HG02623 (cell line): Measurements from ENCODE around the gene ZMYM4.
"Not testable (repeated sequence)": the region's sequence is repeated elsewhere in the genome, so short reads cannot be mapped to it uniquely, and the experiment has no call there.

ENCODE experiments used
- ATAC-seq: cut with Tn5 transposase; IDR thresholded peaks from one replicate; pipeline ENCODE4 v1.9.1; 2021; ENCODE audit warnings: moderate library complexity; ENCODE audit not compliant: unreplicated experiment

Gene ZMYM4

DNA sequence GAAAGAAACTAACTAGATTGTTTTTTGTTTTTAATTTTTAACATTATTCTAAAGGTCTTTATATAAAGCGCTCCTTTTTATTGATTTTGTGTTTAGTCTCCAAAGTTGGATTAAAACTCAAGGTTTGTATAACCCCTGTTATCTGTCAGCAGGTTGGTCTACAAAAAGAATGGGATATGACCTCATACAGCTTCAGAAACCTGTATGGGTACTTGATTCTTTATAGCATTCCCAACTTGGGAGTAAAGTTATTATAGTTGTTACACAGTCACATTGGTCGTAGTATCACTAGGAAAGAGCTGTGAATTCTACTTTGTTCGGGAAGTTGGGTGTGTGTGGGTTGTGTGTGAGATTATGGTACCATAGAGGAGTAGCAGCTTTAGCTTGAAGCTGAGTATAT, 52.4 kb downstream of the ZMYM4 start:
- no peak for ATAC-seq

- no peak for ATAC-seq
These were observed 56.0 kb downstream of the ZMYM4 start for GRCh38 chr1:35324486-35324885.

DNA sequence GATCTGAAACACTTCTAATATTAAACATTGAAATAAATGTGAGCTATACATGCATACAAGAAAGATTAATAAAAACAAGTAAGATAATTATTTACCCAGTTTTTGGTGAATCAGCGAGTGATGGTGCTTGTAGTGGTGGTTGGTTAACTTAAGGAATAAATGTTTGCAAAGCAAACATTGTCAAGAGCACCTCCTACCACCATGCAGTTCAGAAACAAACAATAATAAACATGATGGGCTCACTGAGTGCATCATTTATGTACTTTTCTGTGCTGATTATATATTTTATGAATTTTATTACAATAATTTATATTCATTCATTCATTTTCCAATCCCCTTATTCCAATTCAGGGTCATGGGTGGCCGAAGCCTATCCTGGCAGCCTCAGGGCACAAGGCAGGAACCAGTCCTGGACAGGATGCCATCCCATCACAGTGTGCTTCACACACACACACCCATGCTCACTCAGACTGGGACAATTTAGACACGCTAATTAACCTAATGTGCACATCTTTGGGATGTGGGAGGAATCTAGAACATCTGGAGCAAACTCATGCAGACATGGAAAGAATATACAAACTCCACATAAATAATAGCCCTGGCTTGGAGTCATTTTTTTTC, 57.8 kb downstream of the ZMYM4 start:
- ATAC-seq: no peak

DNA sequence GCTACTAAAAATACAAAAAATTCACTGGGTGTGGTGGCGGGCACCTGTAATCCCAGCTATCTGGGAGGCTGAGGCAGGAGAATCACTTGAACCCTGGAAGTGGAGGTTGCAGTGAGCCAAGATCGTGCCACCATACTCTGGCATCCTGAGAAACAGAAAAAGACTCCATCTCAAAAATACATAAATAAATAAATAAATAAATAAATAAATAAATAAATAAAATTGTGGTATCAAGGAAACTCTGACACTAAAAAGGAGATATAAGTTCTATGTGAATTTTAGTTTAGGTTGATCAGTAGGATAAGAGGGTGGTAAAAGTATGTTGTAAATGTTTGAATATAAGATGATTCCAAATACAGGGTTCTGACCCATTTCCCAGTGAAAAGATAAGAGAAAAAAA, 63.1 kb downstream of the ZMYM4 start:
- not testable (repeated sequence) for ATAC-seq

GRCh38 chr1:35334485-35334884, 66.0 kb downstream of the ZMYM4 start:
- no peak for ATAC-seq

DNA sequence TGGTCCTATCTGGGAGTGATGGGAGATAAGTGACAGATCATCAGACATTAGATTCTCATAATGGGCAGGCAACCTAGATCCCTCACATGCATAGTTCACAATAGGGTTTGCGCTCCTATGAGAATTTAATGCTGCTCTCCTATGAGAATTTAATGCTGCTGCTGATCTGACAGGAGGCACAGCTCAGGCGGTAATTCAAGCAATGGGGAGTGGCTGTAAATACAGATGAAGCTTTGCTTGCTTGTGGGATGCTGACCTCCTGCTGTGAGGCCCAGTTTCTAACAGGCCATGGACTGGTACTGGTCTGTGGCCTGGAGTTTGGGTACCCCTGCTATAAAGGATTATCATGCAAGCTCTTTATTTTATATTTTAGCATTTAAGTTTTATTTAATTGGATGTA, 72.0 kb downstream of the ZMYM4 start:
- ATAC-seq: no peak

DNA sequence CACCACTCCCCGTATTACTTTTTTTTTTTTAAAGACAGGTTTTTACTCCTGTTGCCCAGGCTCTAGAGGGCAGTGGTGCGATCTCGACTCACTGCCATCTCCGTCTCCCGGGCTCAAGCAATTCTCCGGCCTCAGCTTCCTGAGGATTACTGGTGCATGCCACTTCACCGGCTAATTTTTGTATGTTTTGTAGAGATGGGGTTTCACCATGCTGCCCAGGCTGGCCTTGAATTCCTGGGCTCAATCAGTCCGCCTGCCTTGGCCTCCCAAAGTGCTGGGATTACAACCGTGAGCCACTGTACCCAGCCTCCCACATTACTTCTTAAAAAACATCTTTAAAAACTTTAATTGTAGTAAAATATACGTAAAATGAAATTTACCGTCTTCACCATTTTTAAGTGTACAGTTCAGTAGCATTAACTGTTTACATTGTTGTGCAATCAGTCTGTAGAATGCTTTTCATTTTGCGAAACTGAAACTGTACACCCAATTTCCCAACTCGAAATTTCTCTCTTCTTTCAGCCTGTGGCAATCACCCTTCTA, 77.0 kb downstream of the ZMYM4 start:
- no peak for ATAC-seq

DNA sequence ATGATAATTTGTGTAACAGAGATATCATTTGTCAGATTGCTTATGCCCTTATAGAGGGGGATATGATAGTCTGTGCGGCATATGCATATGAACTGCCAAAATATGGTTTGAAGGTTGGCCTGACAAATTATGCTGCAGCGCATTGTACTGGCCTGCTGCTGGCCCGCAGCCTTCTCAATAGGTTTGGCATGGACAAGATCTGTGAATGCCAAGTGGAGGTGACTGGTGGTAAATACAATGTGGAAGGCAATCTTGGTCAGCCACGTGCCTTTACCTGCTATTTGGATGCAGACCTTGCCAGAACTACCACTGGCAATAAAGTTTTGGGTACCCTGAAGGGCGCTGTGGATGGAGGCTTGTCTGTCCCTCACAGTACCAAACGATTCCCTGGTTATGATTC, 82.4 kb downstream of the ZMYM4 start:
- ATAC-seq: no peak

GRCh38 chr1:35359995-35360394, 91.5 kb downstream of the ZMYM4 start:
- no peak for ATAC-seq

- no peak for ATAC-seq
These were observed 93.1 kb downstream of the ZMYM4 start for GRCh38 chr1:35361638-35362037.

- ATAC-seq: no peak
These were observed 96.2 kb downstream of the ZMYM4 start for GRCh38 chr1:35364741-35365140.

GRCh38 chr1:35367914-35368313, 99.4 kb downstream of the ZMYM4 start:
- no peak for ATAC-seq

DNA sequence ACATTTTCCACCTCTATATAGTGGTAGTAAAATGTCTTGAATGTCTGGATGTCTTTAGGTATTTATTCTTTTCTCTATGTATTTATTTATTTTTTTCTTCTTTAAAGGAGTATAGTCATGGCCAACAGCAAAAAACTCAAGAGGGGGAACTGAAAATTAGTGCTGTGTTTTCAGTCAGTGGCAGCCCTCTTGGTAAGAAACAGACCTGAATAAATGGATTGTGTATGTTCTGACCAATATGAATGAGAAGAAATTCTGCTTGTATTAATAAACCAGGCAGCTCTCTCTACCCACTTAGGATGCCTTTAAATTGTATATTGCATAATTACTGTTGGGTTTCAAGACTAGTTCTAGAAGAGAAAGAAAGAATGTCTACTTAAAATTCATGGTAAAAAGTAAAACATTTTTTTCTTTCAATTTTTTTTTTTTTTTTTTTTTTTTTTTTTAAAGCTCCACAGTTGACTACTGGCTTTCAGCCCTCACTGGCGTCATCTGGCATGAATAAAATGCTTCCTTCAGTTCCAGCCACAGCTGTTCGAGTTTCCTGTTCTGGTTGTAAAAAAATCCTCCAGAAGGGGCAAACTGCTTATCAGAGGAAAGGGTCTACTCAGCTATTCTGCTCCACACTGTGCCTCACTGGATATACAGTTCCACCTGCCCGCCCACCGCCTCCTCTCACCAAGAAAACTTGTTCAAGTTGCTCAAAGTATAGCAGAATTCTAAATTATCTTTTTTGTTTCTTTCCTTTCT, 101.6 kb downstream of the ZMYM4 start:
- no peak for ATAC-seq

DNA sequence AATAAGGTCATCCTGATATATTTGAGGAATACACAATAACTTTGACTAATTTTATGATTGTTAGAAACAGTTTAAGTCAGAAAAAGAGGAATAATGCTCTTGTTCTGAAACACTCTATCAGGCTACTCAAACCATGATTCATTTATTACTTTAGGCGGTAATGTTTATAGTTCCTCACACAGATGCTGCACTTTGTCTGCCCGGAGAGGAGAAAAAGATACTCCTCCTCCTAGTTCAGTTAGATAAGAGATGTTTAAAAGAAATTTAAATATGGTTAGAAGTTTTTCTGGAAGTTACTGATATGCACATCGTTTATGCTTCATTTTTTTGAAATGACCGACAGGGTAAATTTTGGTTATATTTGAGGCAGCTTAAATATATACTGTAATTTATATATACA, 103.0 kb downstream of the ZMYM4 start:
- no peak for ATAC-seq

- ATAC-seq: no peak
These were observed 109.0 kb downstream of the ZMYM4 start for GRCh38 chr1:35377555-35377954.

DNA sequence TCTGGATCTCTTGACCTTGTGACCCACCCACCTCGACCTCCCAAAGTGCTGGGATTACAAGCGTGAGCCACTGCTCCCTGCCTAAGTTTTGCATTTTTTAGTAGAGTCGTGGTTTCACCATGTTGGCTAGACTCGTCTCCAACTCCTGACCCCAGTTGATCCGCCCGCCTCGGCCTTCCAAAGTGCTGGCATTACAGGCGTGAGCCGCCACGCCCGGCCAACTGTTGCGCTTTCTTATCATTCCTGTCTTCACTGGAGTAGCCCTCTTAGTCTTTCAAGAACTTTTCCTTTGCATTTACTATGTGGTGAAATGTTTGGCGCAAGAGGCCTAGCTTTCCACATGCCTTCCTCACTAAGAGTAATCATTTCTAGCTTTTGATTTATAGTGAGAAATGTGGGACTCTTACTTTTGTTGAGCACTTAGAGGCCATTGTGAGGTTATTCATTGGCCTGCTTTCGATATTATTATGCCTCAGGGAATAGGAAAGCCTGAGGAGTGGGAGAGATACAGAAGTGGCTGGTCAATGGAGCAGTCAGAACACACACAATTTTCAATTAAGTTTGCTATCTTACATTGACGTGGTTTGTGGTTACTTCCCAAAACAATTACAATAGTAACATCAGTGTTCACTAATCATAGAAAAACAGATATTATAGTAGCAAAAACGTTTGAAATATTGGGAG, 111.0 kb downstream of the ZMYM4 start:
- no peak for ATAC-seq

DNA sequence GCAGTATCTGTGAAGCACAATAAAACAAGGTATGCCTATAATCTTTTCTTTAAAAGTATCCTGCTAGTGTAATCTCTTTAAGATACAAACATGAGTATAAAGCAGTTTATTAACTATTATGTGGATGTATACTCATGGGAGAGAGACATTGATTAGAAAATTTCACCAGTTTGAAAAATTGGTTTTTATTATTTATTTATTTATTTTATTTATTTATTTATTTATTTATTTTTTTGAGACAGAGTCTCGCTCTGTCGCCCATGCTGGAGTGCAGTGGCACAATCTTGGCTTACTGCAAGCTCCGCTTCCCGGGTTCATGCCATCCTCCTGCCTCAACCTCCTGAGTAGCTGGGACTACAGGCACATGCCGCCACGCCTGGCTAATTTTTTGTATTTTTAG, 111.6 kb downstream of the ZMYM4 start:
- ATAC-seq: not testable (repeated sequence)

DNA sequence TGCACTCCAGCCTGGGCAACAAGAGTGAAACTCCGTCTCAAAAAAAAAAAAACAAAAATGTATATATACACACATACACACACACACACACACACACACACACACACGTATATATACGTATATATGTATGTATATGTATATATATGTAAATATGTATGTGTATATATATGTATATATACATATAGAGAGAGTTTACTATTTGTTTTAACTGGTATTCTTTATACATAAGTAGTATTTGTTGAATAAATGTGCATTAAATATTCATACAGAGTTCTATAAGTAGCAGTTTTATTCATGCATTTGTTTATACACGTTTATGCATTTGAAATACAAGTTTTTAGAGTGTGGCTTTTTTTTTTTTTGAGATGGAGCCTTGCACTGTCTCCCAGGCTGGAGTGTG, 113.6 kb downstream of the ZMYM4 start:
- no peak for ATAC-seq

- no peak for ATAC-seq
These were observed 117.8 kb downstream of the ZMYM4 start for GRCh38 chr1:35386290-35386689.

- no peak for ATAC-seq
These were observed 118.5 kb downstream of the ZMYM4 start for GRCh38 chr1:35386959-35387358.

- ATAC-seq: no peak
These were observed 122.3 kb downstream of the ZMYM4 start for GRCh38 chr1:35390600-35391494.
